ENCODE data around the gene CSTPP1.

The CSTPP1 gene

GRCh38 chr11:47143322-47143721 is 206.8 kb downstream of the CSTPP1 start:
- DNase-seq = no peak

- DNase-seq = no peak
Observed at GRCh38 chr11:47144541-47144940, 208.0 kb downstream of the CSTPP1 start.

GRCh38 chr11:47147250-47147649 is 210.7 kb downstream of the CSTPP1 start:
- no peak for DNase-seq

GRCh38 chr11:47147681-47148080 is 211.1 kb downstream of the CSTPP1 start:
- no peak for DNase-seq

GRCh38 chr11:47148270-47148669 is 211.7 kb downstream of the CSTPP1 start:
- DNase-seq = no peak

- no peak for DNase-seq
Observed at GRCh38 chr11:47148903-47149531, 212.5 kb downstream of the CSTPP1 start.

GRCh38 chr11:47149782-47150181 is 213.2 kb downstream of the CSTPP1 start:
- DNase-seq = no peak

GRCh38 chr11:47152126-47152952 is 215.8 kb downstream of the CSTPP1 start:
- DNase-seq = no peak

GRCh38 chr11:47152953-47153950 is 216.7 kb downstream of the CSTPP1 start:
- DNase-seq = no peak

GRCh38 chr11:47154616-47155570 is 218.3 kb downstream of the CSTPP1 start:
- DNase-seq = no peak

GRCh38 chr11:47155879-47156278 is 219.3 kb downstream of the CSTPP1 start:
- DNase-seq = no peak

GRCh38 chr11:47156333-47156732 is 219.8 kb downstream of the CSTPP1 start:
- DNase-seq = no peak

- DNase-seq = no peak
Observed at GRCh38 chr11:47156951-47157350, 220.4 kb downstream of the CSTPP1 start.

GRCh38 chr11:47157805-47158204 is 221.2 kb downstream of the CSTPP1 start:
- DNase-seq = no peak

- no peak for DNase-seq
Observed at GRCh38 chr11:47158242-47158641, 221.7 kb downstream of the CSTPP1 start.

GRCh38 chr11:47160753-47161133 is 224.2 kb downstream of the CSTPP1 start:
- DNase-seq = no peak

GRCh38 chr11:47161134-47161854 is 224.7 kb downstream of the CSTPP1 start:
- no peak for DNase-seq

GRCh38 chr11:47161890-47162289 is 225.3 kb downstream of the CSTPP1 start:
- DNase-seq = no peak

- DNase-seq = no peak
Observed at GRCh38 chr11:47162426-47162825, 225.9 kb downstream of the CSTPP1 start.

- no peak for DNase-seq
Observed at GRCh38 chr11:47163193-47163592, 226.6 kb downstream of the CSTPP1 start.

- no peak for DNase-seq
Observed at GRCh38 chr11:47163898-47164297, 227.3 kb downstream of the CSTPP1 start.
